Glutamatergic neuron (in vitro differentiated cells): Measurements from ENCODE around the gene BMPER. TPM values are rescaled to one million over a fixed set of nuclear protein-coding genes. Genes with fewer than 3 reads are reported as not detected.

Experiments
- DNase-seq: peaks from one replicate; pipeline ENCODE4 v3.0.0; 2022
- H3K27ac Mint-ChIP-seq: one replicate; pipeline ENCODE4 v1.8.0; 2020; ENCODE audit warnings: mild to moderate bottlenecking, mixed read lengths, inconsistent platforms; ENCODE audit not compliant: unreplicated experiment
- H3K27me3 Mint-ChIP-seq: one replicate; pipeline ENCODE4 v1.8.0; 2020; ENCODE audit warnings: mild to moderate bottlenecking, moderate library complexity, mixed read lengths, inconsistent platforms; ENCODE audit not compliant: unreplicated experiment
- H3K36me3 Mint-ChIP-seq: one replicate; pipeline ENCODE4 v1.8.0; 2020; ENCODE audit warnings: mild to moderate bottlenecking, mixed read lengths, inconsistent platforms; ENCODE audit not compliant: unreplicated experiment
- H3K4me1 Mint-ChIP-seq: one replicate; pipeline ENCODE4 v1.8.0; 2020; ENCODE audit warnings: mild to moderate bottlenecking, low read depth, mixed read lengths, inconsistent platforms; ENCODE audit not compliant: unreplicated experiment
- H3K4me3 Mint-ChIP-seq: one replicate; pipeline ENCODE4 v1.8.0; 2020; ENCODE audit warnings: mild to moderate bottlenecking, mixed read lengths, inconsistent platforms; ENCODE audit not compliant: unreplicated experiment
- H3K9me3 Mint-ChIP-seq: one replicate; pipeline ENCODE4 v1.8.0; 2020; ENCODE audit warnings: mild to moderate bottlenecking, moderate library complexity, mixed read lengths, inconsistent platforms; ENCODE audit not compliant: unreplicated experiment
- CTCF ChIP-seq: fragments of 200-600 bp; sonication (generic); IDR thresholded peaks from one replicate; pipeline ENCODE4 v1.5.0; 2021; ENCODE audit not compliant: partially characterized antibody, unreplicated experiment
- total RNA-seq: library from RNA; stranded (reverse); fragmentation: NEBNext Ultra II Directional; extraction: Animal tissue kit (Norgen Biotek cat#: 25700); gene quantifications from one replicate; pipeline ENCODE4 v1.2.1, GENCODE V29; 2021; ENCODE audit not compliant: unreplicated experiment

The BMPER gene
- total RNA-seq, 1 donor from 2014 or later: 16.2 TPM

GRCh38 chr7:33904681-33905388 lies 504 bp upstream of the BMPER start:
- peak; percentile 73 for DNase-seq
- peak overlapping the region; percentile 89 for H3K27ac Mint-ChIP-seq
- peaks cover 2% of the 10 kb centered on the region for H3K4me1 Mint-ChIP-seq
- no peaks in the 10 kb centered on the region for H3K36me3 Mint-ChIP-seq
- no peak for TF ChIP-seq CTCF
- peaks cover 3% of the 10 kb centered on the region for H3K27me3 Mint-ChIP-seq
- peak overlapping the region; percentile 98 for H3K4me3 Mint-ChIP-seq
- H3K9me3 Mint-ChIP-seq: no peaks in the 10 kb centered on the region

- TF ChIP-seq CTCF: no peak
- Mint-ChIP-seq H3K4me3 (peak overlapping the region; percentile 88), H3K4me1 (peaks cover 2% of the 10 kb centered on the region), H3K9me3 (no peaks in the 10 kb centered on the region), H3K27ac (no peak overlapping the region), H3K36me3 (no peaks in the 10 kb centered on the region), H3K27me3 (peaks cover 3% of the 10 kb centered on the region)
- no peak for DNase-seq
Observed at GRCh38 chr7:33906697-33907096, 1.4 kb downstream of the BMPER start.

GRCh38 chr7:33907625-33908024 lies 2.3 kb downstream of the BMPER start:
- Mint-ChIP-seq H3K27me3 (peaks cover 3% of the 10 kb centered on the region), H3K4me3 (peak overlapping the region; percentile 17), H3K36me3 (no peaks in the 10 kb centered on the region), H3K9me3 (no peaks in the 10 kb centered on the region), H3K27ac (no peak overlapping the region), H3K4me1 (peaks cover 2% of the 10 kb centered on the region)
- no peak for TF ChIP-seq CTCF
- DNase-seq: no peak

- Mint-ChIP-seq H3K27ac (no peak overlapping the region), H3K4me3 (no peak overlapping the region), H3K36me3 (no peaks in the 10 kb centered on the region), H3K9me3 (no peaks in the 10 kb centered on the region), H3K27me3 (no peaks in the 10 kb centered on the region), H3K4me1 (peaks cover 2% of the 10 kb centered on the region)
- no peak for DNase-seq
- no peak for TF ChIP-seq CTCF
Observed at GRCh38 chr7:33909318-33909717, 4.0 kb downstream of the BMPER start.

GRCh38 chr7:33909755-33910154 lies 4.4 kb downstream of the BMPER start:
- TF ChIP-seq CTCF: no peak
- Mint-ChIP-seq H3K36me3 (no peaks in the 10 kb centered on the region), H3K27me3 (no peaks in the 10 kb centered on the region)

More at GRCh38 chr7:33909755-33910154, 4.4 kb downstream of the BMPER start:
- no peak overlapping the region for H3K27ac Mint-ChIP-seq
- DNase-seq: no peak
- no peak overlapping the region for H3K4me3 Mint-ChIP-seq
- peaks cover 2% of the 10 kb centered on the region for H3K4me1 Mint-ChIP-seq
- H3K9me3 Mint-ChIP-seq: no peaks in the 10 kb centered on the region
